DOHH2 (cell line): ENCODE data around the gene GLMP.

ENCODE experiments used
- CTCF ChIP-seq: fragments of 200-600 bp; sonication (generic); IDR thresholded peaks from one replicate; pipeline ENCODE4 v1.5.1; 2014; ENCODE audit warnings: antibody characterized with exemption, mild to moderate bottlenecking, low read depth, low read length; ENCODE audit not compliant: poor library complexity, severe bottlenecking
- EZH2phosphoT487 ChIP-seq: fragments of 200-600 bp; sonication (generic); IDR thresholded peaks from 2 replicates; pipeline ENCODE4 v1.6.1; 2017; ENCODE audit warnings: borderline replicate concordance, mild to moderate bottlenecking, antibody characterized with exemption, low read length, moderate library complexity, mixed read lengths

- TF ChIP-seq CTCF (no peak), EZH2phosphoT487 (no peak)
Measured at GRCh38 chr1:156291226-156292061, 4.0 kb downstream of the GLMP start.
